T-helper 2 cell treated with Interferon-gamma antibody and Interleukin-4, amounts not matched to agents 5 μg/mL and 100 μg/mL, for 36 hours (primary cell): ENCODE measurements around the gene RIT2.

Source experiments
- DNase-seq: peaks from one replicate; pipeline ENCODE4 v3.0.0; 2021; ENCODE audit warnings: low spot score
- H3K27ac Mint-ChIP-seq: one replicate; pipeline ENCODE4 v1.8.0; 2021; ENCODE audit warnings: mild to moderate bottlenecking, mixed read lengths
- H3K27me3 Mint-ChIP-seq: one replicate; pipeline ENCODE4 v1.8.0; 2021; ENCODE audit warnings: low read depth, mixed read lengths
- H3K36me3 Mint-ChIP-seq: one replicate; pipeline ENCODE4 v1.8.0; 2021; ENCODE audit warnings: low read depth, mixed read lengths
- H3K4me1 Mint-ChIP-seq: one replicate; pipeline ENCODE4 v1.8.0; 2021; ENCODE audit warnings: low read depth, mixed read lengths
- H3K4me3 Mint-ChIP-seq: one replicate; pipeline ENCODE4 v1.8.0; 2022; ENCODE audit warnings: mild to moderate bottlenecking, moderate library complexity, mixed read lengths
- H3K9me3 Mint-ChIP-seq: one replicate; pipeline ENCODE4 v1.8.0; 2021; ENCODE audit warnings: mixed read lengths

Gene RIT2

GRCh38 chr18:43115076-43115921, at the start of gene RIT2:
TSS of gene RIT2 (minus strand) at chr18:43115685.
- H3K27me3 Mint-ChIP-seq: no peaks in the 10 kb centered on the region
- H3K36me3 Mint-ChIP-seq: no peaks in the 10 kb centered on the region
- H3K9me3 Mint-ChIP-seq: peaks cover 5% of the 10 kb centered on the region
- no peaks in the 10 kb centered on the region for H3K4me1 Mint-ChIP-seq
- H3K4me3 Mint-ChIP-seq: no peak within 1 kb of the TSS
- no peak within 1 kb of the TSS for H3K27ac Mint-ChIP-seq
- no peak for DNase-seq

- no peak for DNase-seq
- H3K4me1 Mint-ChIP-seq: no peaks in the 10 kb centered on the region
- H3K27me3 Mint-ChIP-seq: no peaks in the 10 kb centered on the region
- H3K9me3 Mint-ChIP-seq: peaks cover 14% of the 10 kb centered on the region
- H3K4me3 Mint-ChIP-seq: no peak overlapping the region
- no peaks in the 10 kb centered on the region for H3K36me3 Mint-ChIP-seq
- no peak overlapping the region for H3K27ac Mint-ChIP-seq
Measured at GRCh38 chr18:43161528-43161927, 46.0 kb upstream of the RIT2 start.

- no peak for DNase-seq
- Mint-ChIP-seq H3K36me3 (no peaks in the 10 kb centered on the region), H3K27ac (no peak overlapping the region), H3K4me1 (no peaks in the 10 kb centered on the region), H3K27me3 (no peaks in the 10 kb centered on the region), H3K4me3 (no peak overlapping the region), H3K9me3 (peaks cover 7% of the 10 kb centered on the region)
Measured at GRCh38 chr18:43160509-43160908, 45.0 kb upstream of the RIT2 start.

- no peaks in the 10 kb centered on the region for H3K27me3 Mint-ChIP-seq
- peaks cover 5% of the 10 kb centered on the region for H3K9me3 Mint-ChIP-seq
- H3K4me1 Mint-ChIP-seq: no peaks in the 10 kb centered on the region
- no peak overlapping the region for H3K27ac Mint-ChIP-seq
- H3K4me3 Mint-ChIP-seq: no peak overlapping the region
- no peaks in the 10 kb centered on the region for H3K36me3 Mint-ChIP-seq
- DNase-seq: no peak
Measured at GRCh38 chr18:43159926-43160325, 44.4 kb upstream of the RIT2 start.

- no peaks in the 10 kb centered on the region for H3K36me3 Mint-ChIP-seq
- peaks cover 3% of the 10 kb centered on the region for H3K9me3 Mint-ChIP-seq
- H3K27me3 Mint-ChIP-seq: no peaks in the 10 kb centered on the region
- no peak overlapping the region for H3K4me3 Mint-ChIP-seq
- no peak overlapping the region for H3K27ac Mint-ChIP-seq
- H3K4me1 Mint-ChIP-seq: no peaks in the 10 kb centered on the region
- no peak for DNase-seq
Measured at GRCh38 chr18:43159086-43159770, 43.7 kb upstream of the RIT2 start.

GRCh38 chr18:43158381-43158780, 42.9 kb upstream of the RIT2 start:
- H3K4me3 Mint-ChIP-seq: no peak overlapping the region
- H3K36me3 Mint-ChIP-seq: no peaks in the 10 kb centered on the region
- no peak for DNase-seq
- H3K9me3 Mint-ChIP-seq: no peaks in the 10 kb centered on the region
- no peak overlapping the region for H3K27ac Mint-ChIP-seq
- H3K4me1 Mint-ChIP-seq: no peaks in the 10 kb centered on the region
- H3K27me3 Mint-ChIP-seq: no peaks in the 10 kb centered on the region

- Mint-ChIP-seq H3K27ac (no peak overlapping the region), H3K4me3 (no peak overlapping the region), H3K36me3 (no peaks in the 10 kb centered on the region), H3K9me3 (peaks cover 3% of the 10 kb centered on the region), H3K27me3 (no peaks in the 10 kb centered on the region), H3K4me1 (no peaks in the 10 kb centered on the region)
- DNase-seq: no peak
Measured at GRCh38 chr18:43155842-43156241, 40.4 kb upstream of the RIT2 start.

- no peak for DNase-seq
- Mint-ChIP-seq H3K27me3 (no peaks in the 10 kb centered on the region), H3K27ac (no peak overlapping the region), H3K36me3 (no peaks in the 10 kb centered on the region), H3K4me1 (no peaks in the 10 kb centered on the region), H3K9me3 (peaks cover 15% of the 10 kb centered on the region), H3K4me3 (no peak overlapping the region)
Measured at GRCh38 chr18:43148231-43148630, 32.7 kb upstream of the RIT2 start.

GRCh38 chr18:43141208-43141607, 25.7 kb upstream of the RIT2 start:
- H3K4me1 Mint-ChIP-seq: no peaks in the 10 kb centered on the region
- no peaks in the 10 kb centered on the region for H3K27me3 Mint-ChIP-seq
- H3K9me3 Mint-ChIP-seq: peaks cover 23% of the 10 kb centered on the region
- H3K4me3 Mint-ChIP-seq: no peak overlapping the region
- H3K36me3 Mint-ChIP-seq: no peaks in the 10 kb centered on the region
- DNase-seq: no peak
- H3K27ac Mint-ChIP-seq: no peak overlapping the region

GRCh38 chr18:43139288-43139946, 23.9 kb upstream of the RIT2 start:
- Mint-ChIP-seq H3K27ac (no peak overlapping the region), H3K4me1 (no peaks in the 10 kb centered on the region), H3K27me3 (no peaks in the 10 kb centered on the region), H3K4me3 (no peak overlapping the region), H3K36me3 (no peaks in the 10 kb centered on the region), H3K9me3 (peaks cover 28% of the 10 kb centered on the region)
- DNase-seq: no peak

GRCh38 chr18:43134876-43135275, 19.4 kb upstream of the RIT2 start:
- Mint-ChIP-seq H3K4me1 (no peaks in the 10 kb centered on the region), H3K36me3 (no peaks in the 10 kb centered on the region), H3K9me3 (peaks cover 18% of the 10 kb centered on the region), H3K27me3 (no peaks in the 10 kb centered on the region), H3K4me3 (no peak overlapping the region), H3K27ac (no peak overlapping the region)
- no peak for DNase-seq

GRCh38 chr18:43130716-43131260, 15.3 kb upstream of the RIT2 start:
- Mint-ChIP-seq H3K27ac (no peak overlapping the region), H3K4me1 (no peaks in the 10 kb centered on the region), H3K27me3 (no peaks in the 10 kb centered on the region), H3K9me3 (peaks cover 27% of the 10 kb centered on the region), H3K4me3 (no peak overlapping the region), H3K36me3 (no peaks in the 10 kb centered on the region)
- no peak for DNase-seq

GRCh38 chr18:43129946-43130524, 14.6 kb upstream of the RIT2 start:
- DNase-seq: no peak
- peaks cover 24% of the 10 kb centered on the region for H3K9me3 Mint-ChIP-seq
- no peak overlapping the region for H3K4me3 Mint-ChIP-seq

GRCh38 chr18:43125471-43125870, 10.0 kb upstream of the RIT2 start:
- H3K27me3 Mint-ChIP-seq: no peaks in the 10 kb centered on the region
- no peak overlapping the region for H3K27ac Mint-ChIP-seq
- H3K4me3 Mint-ChIP-seq: no peak overlapping the region
- no peak for DNase-seq
- no peaks in the 10 kb centered on the region for H3K4me1 Mint-ChIP-seq
- peaks cover 22% of the 10 kb centered on the region for H3K9me3 Mint-ChIP-seq
- H3K36me3 Mint-ChIP-seq: no peaks in the 10 kb centered on the region

More at GRCh38 chr18:43129946-43130524, 14.6 kb upstream of the RIT2 start:
- Mint-ChIP-seq H3K36me3 (no peaks in the 10 kb centered on the region), H3K4me1 (no peaks in the 10 kb centered on the region), H3K27me3 (no peaks in the 10 kb centered on the region), H3K27ac (no peak overlapping the region)
